NCI-H774 (cell line): Measurements from ENCODE around the gene PARP3.

Experiments
- DNase-seq: peaks from one replicate; lab custom pipeline; 2025; lab: John Stamatoyannopoulos, UW

PARP3 gene

GRCh38 chr3:51934139-51934850, 7.9 kb upstream of the PARP3 start:
- no peak for DNase-seq

DNA sequence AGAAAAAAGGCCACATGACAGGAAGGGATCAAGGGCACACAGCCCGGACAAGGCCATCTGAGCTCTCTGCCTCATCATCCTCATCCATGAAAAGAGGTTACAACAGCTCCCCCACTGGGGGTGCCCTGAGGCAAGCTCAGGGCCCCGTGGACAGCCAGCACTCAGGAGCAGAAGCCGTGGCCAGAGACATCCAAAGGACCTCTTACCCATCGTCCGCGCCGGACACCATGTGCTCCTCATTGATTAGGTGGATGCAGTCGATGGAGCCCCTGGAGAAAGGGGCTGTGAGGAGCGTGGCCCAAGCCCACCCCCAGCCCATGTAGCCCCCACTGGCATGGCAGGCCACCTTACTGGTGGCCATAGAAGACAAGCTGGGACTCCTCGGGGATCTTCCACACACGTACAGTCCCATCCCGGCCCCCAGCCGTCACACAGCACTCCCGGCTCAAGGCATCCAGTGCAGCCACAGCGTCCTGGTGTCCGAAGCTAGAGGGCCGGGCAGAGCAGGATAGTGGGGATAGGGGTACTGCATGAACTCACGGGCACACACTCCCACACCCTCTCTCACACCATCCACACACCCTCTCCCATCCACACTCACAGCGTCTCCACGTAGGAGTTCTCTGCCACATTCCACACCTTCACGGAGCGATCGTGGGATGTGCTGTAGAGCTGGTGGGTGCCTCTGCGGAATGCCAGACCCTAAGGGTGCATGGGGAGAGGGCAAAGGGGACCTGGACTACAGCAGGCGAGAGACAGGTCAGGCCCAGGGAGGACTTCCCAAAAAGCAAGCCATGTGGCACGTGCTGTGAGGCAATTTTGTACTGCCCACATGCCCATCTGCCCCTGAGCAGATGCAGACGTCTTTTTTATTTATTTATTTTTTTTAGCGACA, 6.9 kb upstream of the PARP3 start:
- DNase-seq, result no peak

- DNase-seq, result no peak
These were observed 6.0 kb upstream of the PARP3 start for GRCh38 chr3:51935886-51936755.

DNA sequence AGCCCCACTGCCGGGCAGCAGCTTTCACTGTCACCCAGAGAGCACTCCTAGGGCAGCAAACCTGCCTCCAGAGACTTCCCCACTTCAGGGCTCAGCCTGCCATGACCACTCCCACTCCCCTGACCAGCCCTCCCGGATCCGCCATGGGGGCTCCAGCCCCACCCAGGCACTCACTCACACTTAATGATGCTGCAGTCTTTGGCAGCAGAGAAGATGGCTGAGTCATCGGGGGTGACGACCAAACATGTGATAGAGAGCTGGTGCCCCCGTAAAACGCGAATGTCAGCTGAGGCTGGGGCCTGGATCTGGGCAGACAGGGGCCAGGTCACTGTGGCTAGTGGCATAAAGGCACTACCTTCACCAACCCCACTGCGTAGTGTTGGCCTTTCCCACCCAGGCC, 5.1 kb upstream of the PARP3 start:
- DNase-seq, result no peak

DNA sequence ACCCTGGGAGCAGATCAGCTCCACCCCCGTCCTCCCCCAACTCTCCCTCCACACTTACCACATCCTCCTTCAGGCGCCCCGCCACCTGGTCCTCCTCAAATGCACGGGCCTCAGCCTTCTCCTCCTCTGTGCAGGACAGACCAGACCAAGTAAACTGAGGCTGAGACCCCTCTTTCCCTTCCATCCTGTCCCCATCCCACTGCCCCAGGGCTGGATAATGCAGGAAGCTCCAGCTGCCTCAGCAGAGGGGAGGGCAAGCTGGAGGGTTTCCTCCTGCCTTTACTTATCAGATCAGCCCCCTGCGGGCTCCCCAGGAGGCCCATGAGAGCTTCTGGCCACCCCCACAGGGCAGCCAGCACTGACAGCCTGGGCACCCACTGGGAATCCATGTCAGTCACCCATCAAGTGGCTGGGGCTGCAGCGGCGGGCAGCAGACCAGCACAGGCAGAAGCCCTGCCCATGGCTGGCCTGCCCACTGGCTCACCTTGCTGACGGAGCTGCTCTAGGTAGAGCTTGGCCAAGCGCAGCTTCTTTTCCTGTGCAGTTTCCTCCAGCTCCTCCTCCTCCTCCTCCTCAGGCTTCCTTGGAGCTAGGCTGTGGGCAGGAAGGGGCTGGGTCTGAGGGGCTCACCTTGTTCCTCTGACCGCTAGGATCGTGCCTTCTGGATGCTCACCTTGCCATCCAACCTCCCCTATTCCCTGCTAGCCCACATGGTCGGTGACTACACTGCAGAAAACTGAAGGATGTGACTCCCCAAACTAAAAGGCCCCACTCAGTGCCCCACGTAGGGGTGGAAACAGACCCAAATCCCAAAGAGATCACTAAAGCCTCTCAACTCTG, 4.3 kb upstream of the PARP3 start:
- no peak for DNase-seq

- no peak for DNase-seq
These were observed 3.3 kb upstream of the PARP3 start for GRCh38 chr3:51938780-51939425.

- DNase-seq, result no peak
These were observed 1.3 kb upstream of the PARP3 start for GRCh38 chr3:51940648-51941462.

GRCh38 chr3:51941463-51941797, 733 bp upstream of the PARP3 start:
- DNase-seq, result no peak

GRCh38 chr3:51942603-51943450, 664 bp downstream of the PARP3 start:
- no peak for DNase-seq

DNA sequence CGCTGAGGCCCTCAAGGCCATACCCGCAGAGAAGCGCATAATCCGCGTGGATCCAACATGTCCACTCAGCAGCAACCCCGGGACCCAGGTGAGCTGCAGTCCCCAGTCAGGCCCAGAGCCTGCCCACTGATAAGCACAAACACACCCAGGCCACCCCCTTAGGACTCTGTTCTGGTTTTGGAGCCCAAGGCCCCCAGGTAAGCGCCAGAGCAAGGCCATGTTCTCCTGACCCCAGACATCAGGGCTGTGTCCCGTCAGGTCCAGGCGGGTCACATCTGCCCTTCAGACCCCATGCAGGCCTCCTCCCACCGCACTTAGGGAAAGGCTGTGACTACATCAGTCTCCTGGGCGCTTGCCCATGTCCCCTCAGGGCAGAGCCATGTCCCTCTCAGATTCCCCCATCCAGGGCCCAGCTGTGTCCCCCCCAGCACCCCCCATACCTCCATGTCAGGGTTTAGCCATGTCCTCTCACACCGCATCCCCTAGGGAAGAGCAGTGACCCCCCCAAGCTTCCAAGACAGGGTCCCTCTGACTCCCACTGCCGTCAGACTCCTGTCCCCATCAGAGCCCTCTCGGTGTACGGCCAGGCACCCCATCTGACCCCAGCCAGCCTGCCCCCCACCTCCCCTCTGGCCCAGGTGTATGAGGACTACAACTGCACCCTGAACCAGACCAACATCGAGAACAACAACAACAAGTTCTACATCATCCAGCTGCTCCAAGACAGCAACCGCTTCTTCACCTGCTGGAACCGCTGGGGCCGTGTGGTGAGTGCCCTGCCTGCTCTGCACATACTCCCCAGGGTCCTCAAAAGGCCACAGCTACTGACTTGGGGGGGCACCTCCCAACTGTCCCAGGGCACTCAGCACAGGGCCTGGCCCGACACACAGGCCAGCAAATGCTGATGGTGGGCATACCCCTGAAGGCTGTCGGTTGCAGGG, 1.6 kb downstream of the PARP3 start:
- DNase-seq, result no peak

- no peak for DNase-seq
These were observed 2.4 kb downstream of the PARP3 start for GRCh38 chr3:51944451-51945021.

- DNase-seq, result no peak
These were observed 3.1 kb downstream of the PARP3 start for GRCh38 chr3:51945031-51945840.

DNA sequence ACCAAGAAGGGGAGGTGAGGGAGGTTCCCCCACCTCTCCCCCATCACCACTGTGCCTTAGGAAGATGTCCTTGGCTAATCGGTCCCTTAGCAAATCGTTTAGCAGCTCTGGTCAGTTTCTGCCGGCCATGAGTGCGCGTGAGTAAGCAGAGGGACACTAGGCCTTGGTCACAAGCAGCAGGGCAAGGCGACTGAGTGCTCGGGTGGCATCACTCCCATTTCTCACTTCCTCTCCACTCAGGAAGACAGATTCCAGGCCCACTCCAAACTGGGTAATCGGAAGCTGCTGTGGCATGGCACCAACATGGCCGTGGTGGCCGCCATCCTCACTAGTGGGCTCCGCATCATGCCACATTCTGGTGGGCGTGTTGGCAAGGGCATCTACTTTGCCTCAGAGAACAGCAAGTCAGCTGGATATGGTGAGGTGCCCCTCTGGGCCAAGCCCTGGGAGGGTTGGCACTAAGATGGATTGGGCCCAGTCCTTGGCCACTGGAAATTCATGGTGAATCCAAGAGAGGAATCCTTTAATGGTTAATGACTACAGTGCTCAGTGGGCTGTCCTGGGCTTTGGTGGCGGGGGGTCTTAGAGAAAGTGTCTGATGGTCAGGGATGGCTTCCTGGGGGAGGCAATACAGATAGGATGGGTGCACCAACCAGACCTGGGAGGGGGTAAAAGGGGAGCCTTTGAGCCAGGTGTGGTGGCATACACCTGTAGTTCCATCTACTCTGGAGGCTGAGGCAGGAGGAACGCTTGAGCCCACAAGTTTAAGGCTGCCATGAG, 4.0 kb downstream of the PARP3 start:
- no peak for DNase-seq

GRCh38 chr3:51946796-51947195, 4.6 kb downstream of the PARP3 start:
- no peak for DNase-seq

DNA sequence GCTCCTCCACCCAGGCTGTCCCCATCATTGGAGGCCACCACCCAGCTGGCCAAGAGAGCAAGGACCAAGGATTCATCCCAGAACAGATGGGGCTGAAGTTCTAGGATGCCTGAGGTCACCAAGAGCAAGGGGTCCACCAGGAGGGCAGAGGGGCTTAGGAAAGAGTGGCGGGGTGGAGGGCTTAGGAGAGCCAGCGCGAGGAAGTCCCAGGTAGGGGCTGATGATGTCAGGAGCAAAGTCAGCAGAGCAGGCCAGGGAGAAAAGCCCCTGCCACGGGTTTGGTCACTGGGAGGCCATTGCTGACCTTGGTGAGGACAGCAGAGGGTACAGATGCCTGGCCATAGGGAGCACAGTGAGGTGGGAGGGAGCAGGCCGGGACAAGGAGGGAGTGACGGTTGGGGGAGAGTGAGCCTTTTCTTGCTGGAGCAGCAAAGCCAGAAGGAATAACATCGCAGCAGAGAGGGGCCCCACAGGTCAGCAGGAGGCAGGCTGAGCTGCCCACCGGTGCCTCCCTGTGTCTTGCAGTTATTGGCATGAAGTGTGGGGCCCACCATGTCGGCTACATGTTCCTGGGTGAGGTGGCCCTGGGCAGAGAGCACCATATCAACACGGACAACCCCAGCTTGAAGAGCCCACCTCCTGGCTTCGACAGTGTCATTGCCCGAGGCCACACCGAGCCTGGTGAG, 5.2 kb downstream of the PARP3 start:
- no peak for DNase-seq
